ENCODE measurements around the gene R3HDM2. TPM values are rescaled to one million over a fixed set of nuclear protein-coding genes. Genes with fewer than 3 reads are reported as not detected.

R3HDM2 gene
- total RNA-seq, 1 experiment from 2014 or later = 45.4 TPM

DNA sequence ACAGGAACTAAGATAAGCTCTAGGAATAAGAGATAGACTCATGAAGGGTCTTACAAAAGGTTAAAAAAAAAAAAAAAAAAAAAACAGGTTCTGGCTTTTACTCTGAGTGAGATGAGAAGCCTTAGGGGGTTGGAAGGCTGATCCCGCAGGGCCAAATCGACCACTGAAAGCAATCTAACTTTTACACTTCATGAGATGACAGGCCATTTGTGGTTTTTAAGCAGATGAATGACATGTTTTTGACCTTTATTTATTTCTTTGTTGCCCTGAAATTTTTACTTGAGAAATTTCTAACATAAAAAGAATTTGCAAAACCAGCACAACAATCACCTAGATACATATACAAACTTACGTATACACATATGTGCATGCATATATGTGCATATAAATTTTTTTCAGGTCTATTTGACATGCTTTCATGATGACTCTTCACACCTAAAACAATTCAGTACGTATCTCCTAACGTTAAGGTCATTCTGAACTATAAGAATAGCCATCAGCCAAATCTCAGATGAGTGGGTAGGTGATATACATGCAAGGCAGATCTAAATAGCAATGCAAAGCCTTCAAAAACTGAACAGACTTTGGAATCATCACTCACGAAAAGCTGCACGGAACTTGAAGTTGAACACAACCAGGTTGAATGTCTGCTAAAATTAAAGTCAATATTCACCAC is 87.0 kb downstream of the R3HDM2 start:
- POLR2A ChIA-PET = no interaction called here
- CTCF ChIA-PET = no interaction called here

More for the DNA sequence above, 87.0 kb downstream of the R3HDM2 start:
- RAD21 ChIA-PET (ENCODE audit: low non-redundant PET in 1 of 2, low total read pairs in 2 of 2, uncharacterized antibody in 2 of 2, unreplicated experiment in 2 of 2) = no interaction called here
- Histone ChIP-seq H3K27me3 (ENCODE audit: insufficient read depth, low read length) (no peaks in the 10 kb centered on the region), H3K9me3 (ENCODE audit: control insufficient read depth in 1 of 2, insufficient read depth in 1 of 2, low read depth in 1 of 2, low read length in 2 of 2) (no peaks in the 10 kb centered on the region), H3K4me3 (replicated peaks in 1 of 2; ENCODE audit: low read depth in 1 of 2, low read length in 2 of 2) (no peak overlapping the region), H4K20me1 (ENCODE audit: insufficient read depth) (no peaks in the 10 kb centered on the region), H2AFZ (ENCODE audit: low read depth, low read length, poor library complexity, severe bottlenecking) (no peak overlapping the region), H3K4me2 (ENCODE audit: low read length) (no peak overlapping the region), H3K9ac (ENCODE audit: low read length) (no peak overlapping the region), H3K36me3 (ENCODE audit: control insufficient read depth in 1 of 2, insufficient read depth in 2 of 2, low read length in 2 of 2) (no peaks in the 10 kb centered on the region), H3K79me2 (ENCODE audit: insufficient read depth, low read length) (no peaks in the 10 kb centered on the region), H3K4me1 (ENCODE audit: control insufficient read depth in 1 of 2, insufficient read depth in 2 of 2, low read length in 2 of 2) (peaks cover 2 to 12% of the 10 kb centered on the region in 2 experiments; a peak in 3 of 4 replicates), H3K9me2 (ENCODE audit: insufficient read depth) (no peaks in the 10 kb centered on the region), H3K27ac (ENCODE audit: low read depth, low read length) (no peak overlapping the region)
- DNase-seq (ENCODE audit: low read depth, low spot score) (no peak), ATAC-seq (no peak)
- intact Hi-C loops (cut with micrococcal nuclease) = no loop called here
- no peak for TF ChIP-seq EZH2phosphoT487 (IDR thresholded peaks at IDR 0.05; ENCODE audit: borderline replicate concordance)
- no peak for TF ChIP-seq POLR2A (IDR thresholded peaks at IDR 0.05; ENCODE audit: borderline replicate concordance, extremely low read depth, insufficient read depth, insufficient read length)
- TF ChIP-seq, protein P1, sequence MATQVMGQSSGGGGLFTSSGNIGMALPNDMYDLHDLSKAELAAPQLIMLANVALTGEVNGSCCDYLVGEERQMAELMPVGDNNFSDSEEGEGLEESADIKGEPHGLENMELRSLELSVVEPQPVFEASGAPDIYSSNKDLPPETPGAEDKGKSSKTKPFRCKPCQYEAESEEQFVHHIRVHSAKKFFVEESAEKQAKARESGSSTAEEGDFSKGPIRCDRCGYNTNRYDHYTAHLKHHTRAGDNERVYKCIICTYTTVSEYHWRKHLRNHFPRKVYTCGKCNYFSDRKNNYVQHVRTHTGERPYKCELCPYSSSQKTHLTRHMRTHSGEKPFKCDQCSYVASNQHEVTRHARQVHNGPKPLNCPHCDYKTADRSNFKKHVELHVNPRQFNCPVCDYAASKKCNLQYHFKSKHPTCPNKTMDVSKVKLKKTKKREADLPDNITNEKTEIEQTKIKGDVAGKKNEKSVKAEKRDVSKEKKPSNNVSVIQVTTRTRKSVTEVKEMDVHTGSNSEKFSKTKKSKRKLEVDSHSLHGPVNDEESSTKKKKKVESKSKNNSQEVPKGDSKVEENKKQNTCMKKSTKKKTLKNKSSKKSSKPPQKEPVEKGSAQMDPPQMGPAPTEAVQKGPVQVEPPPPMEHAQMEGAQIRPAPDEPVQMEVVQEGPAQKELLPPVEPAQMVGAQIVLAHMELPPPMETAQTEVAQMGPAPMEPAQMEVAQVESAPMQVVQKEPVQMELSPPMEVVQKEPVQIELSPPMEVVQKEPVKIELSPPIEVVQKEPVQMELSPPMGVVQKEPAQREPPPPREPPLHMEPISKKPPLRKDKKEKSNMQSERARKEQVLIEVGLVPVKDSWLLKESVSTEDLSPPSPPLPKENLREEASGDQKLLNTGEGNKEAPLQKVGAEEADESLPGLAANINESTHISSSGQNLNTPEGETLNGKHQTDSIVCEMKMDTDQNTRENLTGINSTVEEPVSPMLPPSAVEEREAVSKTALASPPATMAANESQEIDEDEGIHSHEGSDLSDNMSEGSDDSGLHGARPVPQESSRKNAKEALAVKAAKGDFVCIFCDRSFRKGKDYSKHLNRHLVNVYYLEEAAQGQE (IDR thresholded peaks at IDR 0.05; ENCODE audit: low read depth) = no peak
- no peak for TF ChIP-seq ELF1 (IDR thresholded peaks at IDR 0.05; ENCODE audit: borderline replicate concordance, low read depth)
- no peak for TF ChIP-seq FOSL1 (IDR thresholded peaks at IDR 0.05; ENCODE audit: low read depth)
- TF ChIP-seq, protein P2, sequence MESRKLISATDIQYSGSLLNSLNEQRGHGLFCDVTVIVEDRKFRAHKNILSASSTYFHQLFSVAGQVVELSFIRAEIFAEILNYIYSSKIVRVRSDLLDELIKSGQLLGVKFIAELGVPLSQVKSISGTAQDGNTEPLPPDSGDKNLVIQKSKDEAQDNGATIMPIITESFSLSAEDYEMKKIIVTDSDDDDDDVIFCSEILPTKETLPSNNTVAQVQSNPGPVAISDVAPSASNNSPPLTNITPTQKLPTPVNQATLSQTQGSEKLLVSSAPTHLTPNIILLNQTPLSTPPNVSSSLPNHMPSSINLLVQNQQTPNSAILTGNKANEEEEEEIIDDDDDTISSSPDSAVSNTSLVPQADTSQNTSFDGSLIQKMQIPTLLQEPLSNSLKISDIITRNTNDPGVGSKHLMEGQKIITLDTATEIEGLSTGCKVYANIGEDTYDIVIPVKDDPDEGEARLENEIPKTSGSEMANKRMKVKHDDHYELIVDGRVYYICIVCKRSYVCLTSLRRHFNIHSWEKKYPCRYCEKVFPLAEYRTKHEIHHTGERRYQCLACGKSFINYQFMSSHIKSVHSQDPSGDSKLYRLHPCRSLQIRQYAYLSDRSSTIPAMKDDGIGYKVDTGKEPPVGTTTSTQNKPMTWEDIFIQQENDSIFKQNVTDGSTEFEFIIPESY (IDR thresholded peaks at IDR 0.05; ENCODE audit: extremely low read depth, insufficient replicate concordance, low read length) = no peak
- TF ChIP-seq ZFX (IDR thresholded peaks at IDR 0.05) = no peak
- TF ChIP-seq RAD21 (IDR thresholded peaks at IDR 0.05; ENCODE audit: low read depth) = no peak
- TF ChIP-seq JUND (IDR thresholded peaks at IDR 0.05) = no peak
- TF ChIP-seq, protein P3, sequence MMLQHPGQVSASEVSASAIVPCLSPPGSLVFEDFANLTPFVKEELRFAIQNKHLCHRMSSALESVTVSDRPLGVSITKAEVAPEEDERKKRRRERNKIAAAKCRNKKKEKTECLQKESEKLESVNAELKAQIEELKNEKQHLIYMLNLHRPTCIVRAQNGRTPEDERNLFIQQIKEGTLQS (IDR thresholded peaks at IDR 0.05) = no peak
- no peak for TF ChIP-seq TCF7L2 (IDR thresholded peaks at IDR 0.05; ENCODE audit: borderline replicate concordance, extremely low read depth, insufficient read depth, insufficient read length)
- TF ChIP-seq SRF (IDR thresholded peaks at IDR 0.05; ENCODE audit: low read depth) = no peak
- TF ChIP-seq, protein P4, sequence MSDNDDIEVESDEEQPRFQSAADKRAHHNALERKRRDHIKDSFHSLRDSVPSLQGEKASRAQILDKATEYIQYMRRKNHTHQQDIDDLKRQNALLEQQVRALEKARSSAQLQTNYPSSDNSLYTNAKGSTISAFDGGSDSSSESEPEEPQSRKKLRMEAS (IDR thresholded peaks at IDR 0.05) = no peak
- no peak for TF ChIP-seq CEBPB (IDR thresholded peaks at IDR 0.05; ENCODE audit: low read depth)
- TF ChIP-seq EZH2 (IDR thresholded peaks at IDR 0.05) = no peak
- TF ChIP-seq YY1 (IDR thresholded peaks at IDR 0.05; ENCODE audit: extremely low read depth, insufficient replicate concordance, low read depth, low read length) = no peak
- no peak for TF ChIP-seq POLR2AphosphoS5 (IDR thresholded peaks at IDR 0.05; ENCODE audit: low read depth, low read length)
- BruUV-seq (replicated peaks) = no TSS peak

All from HCT116 (cell line).